HepG2 (cell line): ENCODE results near the gene TOP1. TPM values are rescaled to one million over a fixed set of nuclear protein-coding genes. Genes with fewer than 3 reads are reported as not detected.

ENCODE experiments used
- BCL6 ChIP-seq: IDR thresholded peaks from 2 replicates; pipeline ENCODE4 v1.6.1; 2016; ENCODE audit warnings: missing genetic modification reagents, missing compliant biosample characterization
- CENPX ChIP-seq: sonication (generic); formaldehyde crosslinking; IDR thresholded peaks from 2 replicates; pipeline ENCODE4 v1.9.0; 2021; ENCODE audit warnings: mild to moderate bottlenecking, missing genetic modification reagents, moderate library complexity
- CHD4 ChIP-seq: fragments of 200-600 bp; sonication (generic); IDR thresholded peaks from 2 replicates; pipeline ENCODE4 v1.7.0; 2017; ENCODE audit warnings: mild to moderate bottlenecking, low read length, borderline replicate concordance
- EP300 ChIP-seq, 3 experiments: sonication (generic) in 1 of 3; formaldehyde crosslinking in 1 of 3; IDR thresholded peaks; 2 replicates each; pipeline versions ENCODE4 v1.5.1 to v1.6.1; 2011 to 2020; ENCODE audit warnings: low read depth in 2 of 3, low read length in 2 of 3, borderline replicate concordance in 1 of 3, improper control_type of control experiment in 1 of 3, mild to moderate bottlenecking in 1 of 3, missing genetic modification reagents in 1 of 3, moderate library complexity in 1 of 3
- ESRRA ChIP-seq: sonication (generic); formaldehyde crosslinking; IDR thresholded peaks from 2 replicates; pipeline ENCODE4 v1.5.1; 2020; ENCODE audit warnings: mild to moderate bottlenecking, low read depth, missing genetic modification reagents
- KLF6 ChIP-seq: IDR thresholded peaks from 2 replicates; pipeline ENCODE4 v1.8.0; 2016; ENCODE audit warnings: missing biosample characterization, missing genetic modification reagents
- MED8 ChIP-seq: sonication (generic); formaldehyde crosslinking; IDR thresholded peaks from 2 replicates; pipeline ENCODE4 v1.8.1; 2023; ENCODE audit warnings: mild to moderate bottlenecking, missing genetic modification reagents; ENCODE audit not compliant: insufficient replicate concordance
- NR2F2 ChIP-seq: IDR thresholded peaks from 2 replicates; pipeline ENCODE4 v1.6.1; 2012; ENCODE audit warnings: low read depth, inconsistent platforms, borderline replicate concordance
- PATZ1 ChIP-seq: sonication (generic); formaldehyde crosslinking; IDR thresholded peaks from 2 replicates; pipeline ENCODE4 v1.4.0; 2020; ENCODE audit warnings: missing genetic modification reagents
- PBX2 ChIP-seq: IDR thresholded peaks from 2 replicates; pipeline ENCODE4 v1.6.1; 2016; ENCODE audit warnings: control low read depth
- POLR2AphosphoS2 ChIP-seq: IDR thresholded peaks from 2 replicates; pipeline ENCODE4 v1.6.1; 2011; ENCODE audit warnings: low read depth, low read length, improper control_type of control experiment
- SSRP1 ChIP-seq: IDR thresholded peaks from 2 replicates; pipeline ENCODE4 v1.6.1; 2016; ENCODE audit warnings: control low read depth
- ZBTB34 ChIP-seq: sonication (generic); formaldehyde crosslinking; IDR thresholded peaks from 2 replicates; pipeline ENCODE4 v1.8.0; 2022; ENCODE audit warnings: mild to moderate bottlenecking, missing genetic modification reagents
- ZFYVE20 ChIP-seq: sonication (generic); formaldehyde crosslinking; IDR thresholded peaks from 2 replicates; pipeline ENCODE4 v1.8.0; 2023; ENCODE audit warnings: low read depth, mild to moderate bottlenecking, moderate library complexity, missing genetic modification reagents, borderline replicate concordance
- ZNF431 ChIP-seq: sonication (generic); formaldehyde crosslinking; IDR thresholded peaks from 2 replicates; pipeline ENCODE4 v1.9.0; 2022; ENCODE audit warnings: missing genetic modification reagents, low read depth, mild to moderate bottlenecking, borderline replicate concordance
- ZNF543 ChIP-seq: sonication (generic); formaldehyde crosslinking; IDR thresholded peaks from 2 replicates; pipeline ENCODE4 v1.4.0; 2020; ENCODE audit warnings: mild to moderate bottlenecking, missing genetic modification reagents
- ZNF777 ChIP-seq: sonication (generic); formaldehyde crosslinking; IDR thresholded peaks from 2 replicates; pipeline ENCODE4 v1.4.0; 2020; ENCODE audit warnings: missing genetic modification reagents
- ZNF841 ChIP-seq: sonication (generic); formaldehyde crosslinking; IDR thresholded peaks from 2 replicates; pipeline ENCODE4 v1.8.1; 2023; ENCODE audit warnings: missing genetic modification reagents, borderline replicate concordance
- ZSCAN22 ChIP-seq: sonication (generic); formaldehyde crosslinking; IDR thresholded peaks from 2 replicates; pipeline ENCODE4 v1.4.0; 2020; ENCODE audit warnings: mild to moderate bottlenecking, missing genetic modification reagents
- ZUFSP ChIP-seq: sonication (generic); formaldehyde crosslinking; IDR thresholded peaks from 2 replicates; pipeline ENCODE4 v1.9.0; 2021; ENCODE audit warnings: missing genetic modification reagents, mild to moderate bottlenecking, borderline replicate concordance
- polyA plus RNA-seq, 8 experiments: library from polyadenylated mRNA; depleted of rRNA in 3 of 8; stranded (reverse) in 7 of 8; unstranded in 1 of 8; fragments of >200 nt; fragmentation: Illumina TruSeq in 4 of 8; extraction: Trizol in 4 of 8; gene quantifications; 2 replicates each; pipeline versions ENCODE4 v1.2.1 to v1.2.3, GENCODE V29; 2011 to 2016; ENCODE audit warnings: low read depth in 4 of 8, missing spikeins in 1 of 8, mixed read lengths in 1 of 8; ENCODE audit not compliant: insufficient read depth in 1 of 8
- total RNA-seq, 5 experiments: library from RNA; depleted of rRNA; stranded (reverse); fragments of >200 nt; fragmentation: Illumina TruSeq; extraction: Trizol; gene quantifications; 2 replicates each; pipeline ENCODE4 v1.2.3, GENCODE V29; 2016; ENCODE audit warnings: low read depth in 1 of 5

Gene TOP1
- total and polyA plus RNA-seq, 2 of the 13 experiments (the other 11 are each of a cell fraction or from before 2014, with no cell fraction given) = 10.2 to 19.4 TPM

- TF ChIP-seq POLR2AphosphoS2 (no peak), PBX2 (no peak), ZSCAN22 (CRISPR knock-in tag) (0 out of 2 replicates have a peak, but pooled peaks have one; percentile 8), ZUFSP (no peak), PATZ1 (CRISPR knock-in tag) (peak; percentile 99), ZBTB34 (no peak), ZFYVE20 (no peak), KLF6 (no peak; the same call in 1 of the 2 replicates), ESRRA (0 out of 2 replicates have a peak, but pooled peaks have one; percentile 16), BCL6 (CRISPR knock-in tag) (no peak; the same call in 1 of the 2 replicates), EP300 (IDR thresholded peaks at IDR 0.05; ENCODE audit: low read depth in 2 of 2, low read length in 2 of 2) (no peak), EP300 (CRISPR knock-in tag; IDR thresholded peaks at IDR 0.05; ENCODE audit: borderline replicate concordance) (peak; percentile 55; the same call in 1 of the 2 replicates), NR2F2 (no peak), CENPX (CRISPR knock-in tag) (no peak), ZNF543 (CRISPR knock-in tag) (no peak), SSRP1 (CRISPR knock-in tag) (0 out of 2 replicates have a peak, but pooled peaks have one; percentile 16), MED8 (CRISPR knock-in tag) (no peak), CHD4 (no peak), ZNF777 (CRISPR knock-in tag) (no peak), ZNF841 (CRISPR knock-in tag) (no peak), ZNF431 (CRISPR knock-in tag) (0 out of 2 replicates have a peak, but pooled peaks have one; percentile 1)
These were observed 109.2 kb downstream of the TOP1 start (continued) for GRCh38 chr20:41137614-41138474.
